HG03521 (cell line): ENCODE results near the gene SPACA4.
"Not testable (repeated sequence)": the region's sequence is repeated elsewhere in the genome, so short reads cannot be mapped to it uniquely, and the experiment has no call there.

Experiments
- ATAC-seq: cut with Tn5 transposase; IDR thresholded peaks from one replicate; pipeline ENCODE4 v1.9.1; 2021; ENCODE audit warnings: mild to moderate bottlenecking, moderate library complexity; ENCODE audit not compliant: unreplicated experiment

Gene SPACA4, protein sequence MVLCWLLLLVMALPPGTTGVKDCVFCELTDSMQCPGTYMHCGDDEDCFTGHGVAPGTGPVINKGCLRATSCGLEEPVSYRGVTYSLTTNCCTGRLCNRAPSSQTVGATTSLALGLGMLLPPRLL

DNA sequence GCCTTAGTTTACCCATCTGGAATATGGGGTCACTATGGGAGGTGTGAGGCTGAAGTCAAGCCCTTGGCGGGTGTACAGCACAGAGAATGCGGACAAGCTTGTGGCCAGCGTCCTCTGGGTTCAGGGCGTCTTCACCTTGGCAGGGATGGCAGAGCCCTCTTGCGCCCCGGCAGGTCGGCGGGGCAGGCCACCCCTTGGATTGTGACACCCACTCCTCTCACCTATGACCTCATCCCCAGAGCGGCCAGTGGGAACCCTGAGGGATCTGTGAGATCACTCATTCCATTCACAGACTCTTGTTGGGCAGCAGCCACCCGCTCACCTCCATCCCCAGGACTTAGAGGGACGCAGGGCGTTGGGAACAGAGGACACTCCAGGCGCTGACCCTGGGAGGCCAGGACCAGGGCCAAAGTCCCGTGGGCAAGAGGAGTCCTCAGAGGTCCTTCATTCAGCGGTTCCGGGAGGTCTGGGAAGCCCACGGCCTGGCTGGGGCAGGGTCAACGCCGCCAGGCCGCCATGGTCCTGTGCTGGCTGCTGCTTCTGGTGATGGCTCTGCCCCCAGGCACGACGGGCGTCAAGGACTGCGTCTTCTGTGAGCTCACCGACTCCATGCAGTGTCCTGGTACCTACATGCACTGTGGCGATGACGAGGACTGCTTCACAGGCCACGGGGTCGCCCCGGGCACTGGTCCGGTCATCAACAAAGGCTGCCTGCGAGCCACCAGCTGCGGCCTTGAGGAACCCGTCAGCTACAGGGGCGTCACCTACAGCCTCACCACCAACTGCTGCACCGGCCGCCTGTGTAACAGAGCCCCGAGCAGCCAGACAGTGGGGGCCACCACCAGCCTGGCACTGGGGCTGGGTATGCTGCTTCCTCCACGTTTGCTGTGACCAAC is at the start of gene SPACA4:
Gene SPACA4 (plus strand): TSS at position 280 of the 896 bp plus-strand sequence. CDS start 237 bp downstream, at position 517.
- ATAC-seq: no peak

DNA sequence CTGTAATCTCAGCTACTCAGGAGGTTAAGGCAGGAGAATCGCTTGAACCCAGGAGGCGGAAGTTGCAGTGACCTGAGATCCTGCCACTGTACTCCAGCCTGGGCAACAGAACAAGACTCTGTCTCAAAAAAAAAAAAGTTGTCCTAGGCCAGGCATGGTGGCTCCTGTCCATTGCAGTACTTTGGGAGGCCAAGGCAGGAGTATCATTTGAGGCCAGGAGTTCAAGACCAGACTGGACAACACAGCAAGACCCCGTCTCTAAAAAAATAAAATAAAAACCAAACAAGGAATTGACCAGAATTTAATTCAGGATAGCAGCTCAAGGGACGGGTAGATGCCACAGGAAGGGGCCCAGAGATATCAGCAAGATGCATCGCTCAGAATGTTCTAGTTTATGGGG is 49.7 kb upstream of the SPACA4 start:
- no peak for ATAC-seq

DNA sequence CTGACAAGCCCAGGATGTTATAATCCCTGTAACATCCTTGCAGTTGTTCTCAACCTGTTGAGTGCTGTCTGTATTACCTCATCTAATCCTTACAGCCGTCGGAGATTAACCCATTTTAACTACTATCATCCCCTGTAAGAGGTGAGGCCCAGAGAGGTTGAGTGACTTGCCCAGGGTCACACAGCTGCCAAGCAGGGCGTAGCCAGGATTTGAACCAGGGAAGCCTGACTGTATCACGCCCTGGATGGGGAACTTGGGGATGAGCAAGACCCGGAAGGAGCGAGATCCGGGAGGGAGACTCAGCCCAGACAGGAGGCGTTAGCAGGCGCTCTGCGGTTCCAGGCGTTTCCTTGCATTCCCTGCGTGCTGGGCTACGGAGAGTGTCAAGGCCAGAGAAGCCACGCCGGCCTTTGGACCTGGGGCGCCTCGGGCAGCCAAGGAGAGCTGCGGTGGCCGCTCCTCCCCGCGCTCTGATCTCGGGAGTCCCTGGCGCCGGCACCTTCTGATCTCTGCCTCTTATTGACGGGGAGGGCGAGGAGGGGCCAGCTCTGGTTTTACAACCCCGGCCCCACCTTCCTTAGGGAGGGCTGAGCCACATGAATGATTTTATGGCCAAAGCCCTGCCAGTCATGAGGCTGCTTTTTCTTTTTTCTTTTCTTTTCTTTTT is 48.4 kb upstream of the SPACA4 start:
- no peak for ATAC-seq

DNA sequence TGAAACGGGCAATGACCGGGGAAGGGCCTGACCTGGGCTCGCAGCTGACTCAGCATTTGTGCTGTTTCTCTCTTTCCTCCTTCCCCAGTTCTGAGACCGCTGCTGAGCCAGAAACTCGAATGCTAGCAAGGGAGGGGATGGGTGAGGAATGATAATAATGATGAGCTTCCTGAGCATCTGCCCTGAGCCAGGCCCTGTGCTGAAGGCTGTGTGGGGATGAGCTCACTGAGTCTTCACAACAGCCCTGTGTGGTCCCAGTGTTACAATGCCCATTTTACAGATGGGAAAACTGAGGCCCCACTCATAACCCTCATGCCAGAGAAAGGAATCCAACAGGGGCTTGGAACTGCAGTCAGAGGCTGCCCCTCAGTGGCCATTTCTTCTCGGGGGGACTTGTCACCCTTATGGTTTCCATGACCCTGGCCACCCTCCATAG is 46.4 kb upstream of the SPACA4 start:
- ATAC-seq: no peak

DNA sequence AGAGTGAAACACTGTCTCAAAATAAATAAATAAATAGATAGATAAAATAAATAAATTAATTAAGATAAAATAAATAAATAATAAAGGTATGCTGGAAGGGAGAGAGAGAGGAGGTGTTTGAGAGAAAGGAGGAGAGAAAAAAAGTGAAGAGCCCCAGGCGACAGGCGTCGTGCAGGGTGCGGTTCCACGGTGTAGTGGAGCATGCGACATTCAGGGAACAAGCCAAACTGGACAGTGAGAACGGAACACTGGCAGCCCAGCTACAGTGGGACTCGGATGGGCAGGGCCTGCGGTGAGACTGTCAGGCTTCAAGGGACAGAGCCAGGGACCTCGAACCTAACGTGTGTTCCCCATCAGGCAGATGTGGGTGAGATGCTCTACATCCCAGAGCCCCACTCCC is 45.1 kb upstream of the SPACA4 start:
- no peak for ATAC-seq

DNA sequence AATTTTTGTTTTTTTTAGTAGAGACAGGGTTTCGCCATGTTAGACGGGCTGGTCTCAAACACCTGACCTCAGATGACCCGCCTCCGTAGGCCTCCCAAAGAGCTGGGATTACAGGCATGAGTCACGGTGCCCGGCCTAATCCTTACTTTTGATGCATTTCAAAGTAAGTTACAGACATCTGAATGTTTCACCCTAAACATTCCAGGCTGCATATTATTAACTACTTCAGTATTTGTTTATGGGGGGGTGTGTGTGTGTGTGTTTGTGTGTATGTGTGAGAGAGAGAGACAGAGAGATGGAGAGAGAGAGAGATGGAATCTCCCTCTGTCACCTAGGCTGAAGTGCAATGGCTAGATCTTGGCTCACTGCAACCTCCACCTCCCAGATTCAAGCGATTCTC is 41.5 kb upstream of the SPACA4 start:
- ATAC-seq: no peak

DNA sequence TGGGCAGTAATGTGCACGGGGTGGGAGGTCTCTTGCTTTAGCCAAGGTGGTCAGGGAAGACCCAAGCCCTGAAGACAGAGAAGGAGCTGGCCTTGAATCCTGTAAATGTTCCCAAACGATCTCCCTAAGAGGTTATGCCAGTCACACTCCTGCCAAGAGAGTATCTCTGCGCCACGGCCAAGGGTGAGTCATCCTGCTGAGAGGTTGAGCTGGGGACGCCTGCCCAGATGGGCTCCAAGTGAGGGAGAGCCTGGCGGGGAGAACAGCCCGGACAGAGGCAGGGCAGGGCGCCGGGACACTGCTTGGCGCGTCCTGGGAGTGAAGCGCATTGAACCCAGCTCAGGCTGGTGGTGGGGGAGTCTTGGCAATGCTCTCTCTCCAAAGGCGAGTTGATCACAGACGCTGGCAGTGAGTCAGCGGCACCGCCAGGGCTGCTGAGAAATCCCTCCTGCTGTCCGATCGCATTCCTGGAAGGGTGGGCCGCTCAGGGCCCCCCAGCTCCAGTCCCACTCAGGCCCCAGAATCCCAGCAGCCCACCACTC is 38.1 kb upstream of the SPACA4 start:
- ATAC-seq: no peak

DNA sequence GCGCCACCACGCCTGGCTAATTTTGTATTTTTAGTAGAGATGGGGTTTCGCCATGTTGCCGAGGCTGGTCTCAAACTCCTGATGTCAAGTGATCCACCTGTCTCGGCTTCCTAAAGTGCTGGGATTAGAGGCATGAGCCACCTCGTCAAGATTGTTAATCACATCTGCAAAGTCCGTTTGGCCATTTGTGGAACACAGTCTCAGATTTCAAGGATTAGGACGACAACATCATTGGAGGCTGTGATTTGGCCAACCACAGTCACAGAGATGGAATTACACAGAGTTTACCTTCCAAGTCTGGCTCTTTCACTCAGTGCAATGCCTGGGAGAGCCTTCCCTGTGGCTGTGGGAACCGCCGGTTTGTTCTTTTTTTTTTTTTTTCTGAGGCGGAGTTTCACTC is 36.7 kb upstream of the SPACA4 start:
- no peak for ATAC-seq

DNA sequence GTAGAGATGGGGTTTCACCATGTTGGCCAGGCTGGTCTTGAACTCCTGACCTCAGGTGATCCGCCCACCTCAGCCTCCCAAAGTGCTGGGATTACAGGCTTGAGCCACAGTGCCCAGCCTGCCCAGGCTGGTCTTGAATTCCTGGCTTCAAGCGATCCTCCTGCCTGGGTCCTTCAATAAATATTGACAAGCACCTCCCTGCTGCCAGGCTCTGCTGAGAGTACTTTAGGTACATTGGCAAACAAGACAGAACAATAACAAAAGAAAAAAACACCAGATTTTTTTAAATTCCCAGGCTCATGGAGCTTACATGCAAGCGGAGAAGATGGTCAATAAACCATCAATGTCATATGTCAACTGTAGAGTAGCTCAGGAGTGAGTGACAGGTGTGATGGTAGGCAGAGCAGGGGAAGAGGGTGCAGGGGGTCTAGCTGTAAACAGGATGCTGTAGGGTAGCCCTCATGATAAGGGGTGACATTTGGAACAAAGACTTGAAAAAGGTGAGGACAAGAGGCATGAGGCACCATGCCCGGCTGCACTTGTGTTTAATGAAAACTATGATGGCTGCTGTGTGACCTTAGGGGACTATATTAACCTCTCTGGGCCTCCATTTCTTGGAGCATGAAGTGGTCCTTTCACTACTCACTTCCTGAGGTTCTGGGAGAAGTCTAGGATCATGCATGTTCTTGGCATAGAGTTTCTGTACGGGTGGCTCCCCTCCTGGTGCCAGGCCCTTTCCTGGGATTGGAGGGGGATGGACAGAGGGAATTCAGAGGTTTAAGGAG is 35.0 kb upstream of the SPACA4 start:
- no peak for ATAC-seq

DNA sequence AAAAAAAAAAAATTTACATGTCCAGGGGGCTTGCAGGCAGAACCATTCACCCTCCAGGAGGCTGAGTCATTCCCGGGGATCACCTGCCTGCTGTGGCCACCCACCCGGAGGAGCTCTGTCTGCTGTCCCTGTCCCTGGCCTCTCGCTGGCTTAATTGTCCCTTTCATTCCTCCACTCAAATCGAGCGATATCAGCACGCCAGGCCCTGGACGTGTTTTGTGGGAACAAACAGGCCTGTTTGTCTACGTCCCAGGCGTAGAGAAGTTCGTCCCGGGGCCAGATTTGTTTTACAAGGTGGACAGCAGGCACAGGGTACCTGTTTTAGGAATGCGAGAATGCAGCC is 33.4 kb upstream of the SPACA4 start:
- no peak for ATAC-seq

DNA sequence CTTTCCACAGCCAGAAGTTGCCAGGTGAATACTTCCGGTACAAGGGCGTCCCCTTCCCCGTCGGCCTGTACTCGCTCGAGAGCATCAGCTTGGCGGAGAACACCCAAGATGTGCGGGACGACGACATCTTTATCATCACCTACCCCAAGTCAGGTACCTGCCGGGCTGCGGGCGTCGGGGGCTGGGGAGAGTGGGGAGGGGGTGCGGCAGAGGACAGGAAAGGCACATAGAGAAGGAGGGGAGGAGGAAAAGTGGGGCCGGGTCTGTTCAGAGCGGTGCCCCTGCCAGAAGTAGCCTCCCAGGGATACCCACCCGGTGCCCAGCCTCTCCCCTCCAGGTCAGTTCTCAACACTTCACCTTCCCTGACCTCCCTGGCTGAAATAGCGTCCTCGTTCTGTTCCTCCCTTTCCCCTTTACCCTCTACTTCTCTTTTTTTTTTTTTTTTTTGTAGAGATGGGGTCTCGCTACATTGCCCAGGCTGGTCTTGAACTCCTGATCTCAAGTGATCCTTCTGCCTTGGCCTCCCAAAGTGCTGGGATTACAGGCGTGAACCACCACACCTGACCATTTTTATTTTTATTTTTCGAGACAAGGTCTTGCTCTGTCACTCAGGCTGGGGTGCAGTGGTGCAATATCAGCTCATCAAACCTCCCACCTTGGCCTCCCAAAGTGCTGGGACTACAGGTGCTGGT is 30.5 kb upstream of the SPACA4 start:
- no peak for ATAC-seq

DNA sequence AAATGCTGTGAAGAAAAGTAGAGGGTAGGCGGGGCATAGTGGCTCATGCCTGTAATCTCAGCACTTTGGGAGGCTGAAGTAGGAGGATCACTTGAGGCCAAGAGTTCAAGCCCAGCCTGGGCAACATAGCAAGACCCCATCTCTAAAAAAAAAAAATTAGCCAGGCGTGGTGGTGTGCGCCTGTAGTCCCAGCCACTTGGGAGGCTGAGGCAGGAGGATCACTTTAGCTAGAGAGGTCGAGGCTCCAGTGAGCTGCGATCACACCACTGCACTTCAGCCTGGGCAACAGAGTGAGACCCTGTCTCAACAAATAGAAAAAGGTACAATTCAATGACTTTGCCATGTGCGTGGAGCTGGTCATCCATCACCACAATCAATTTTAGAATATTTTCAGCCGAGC is 28.6 kb upstream of the SPACA4 start:
- ATAC-seq: not testable (repeated sequence)

DNA sequence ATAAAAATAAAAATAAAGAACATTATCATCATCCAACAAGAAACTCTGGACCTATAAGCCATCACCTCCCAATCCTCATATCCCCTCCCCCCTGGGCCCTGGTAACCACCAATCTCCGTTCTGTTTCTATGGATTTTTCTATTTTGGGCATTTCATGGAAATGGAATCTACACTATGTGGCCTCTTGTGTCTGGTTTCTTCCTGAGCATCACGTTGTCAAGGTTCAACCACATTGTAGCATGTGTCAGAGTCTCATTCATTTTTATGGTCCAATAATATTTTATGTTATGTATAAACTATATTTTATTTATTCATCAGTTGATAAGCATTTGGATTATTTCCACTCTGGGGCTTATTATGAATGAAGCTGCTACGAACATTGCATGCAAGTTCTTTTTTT is 27.7 kb upstream of the SPACA4 start:
- ATAC-seq: no peak

DNA sequence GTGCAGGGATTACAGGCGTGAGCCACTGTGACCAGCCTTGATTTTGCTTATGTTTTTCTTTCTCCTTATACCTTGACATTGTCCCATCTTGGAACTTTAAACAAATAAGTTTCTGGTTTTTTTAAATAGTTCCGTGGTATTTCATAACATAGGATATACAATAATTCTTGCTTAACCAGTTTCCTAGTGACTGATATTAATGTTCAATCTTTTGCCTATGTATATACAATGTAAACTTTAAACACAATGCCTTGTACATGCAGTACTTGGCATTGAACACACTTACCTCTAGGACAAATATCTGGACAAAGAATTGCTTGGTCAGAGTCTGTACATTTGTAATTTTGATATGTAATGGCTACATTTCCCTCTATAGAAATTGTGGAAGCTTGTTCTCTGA is 24.4 kb upstream of the SPACA4 start:
- no peak for ATAC-seq

DNA sequence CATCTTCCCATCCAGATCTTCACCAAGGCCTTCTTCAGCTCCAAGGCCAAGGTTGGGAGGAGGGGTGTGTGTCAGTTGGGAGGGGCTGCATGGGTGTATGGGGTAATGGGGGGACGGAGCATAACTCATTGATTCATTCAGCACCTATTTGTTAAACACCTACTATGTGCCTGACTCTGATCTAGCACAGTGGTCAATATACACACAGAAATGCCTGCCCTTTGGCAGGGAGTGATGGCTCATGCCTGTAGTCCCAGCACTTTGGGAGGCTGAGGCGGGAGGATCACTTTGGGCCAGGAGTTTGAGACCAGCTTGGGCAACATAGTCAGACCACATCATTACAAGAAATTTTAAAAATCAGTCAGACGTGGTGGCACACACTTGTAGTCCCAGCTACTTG is 19.2 kb upstream of the SPACA4 start:
- no peak for ATAC-seq

DNA sequence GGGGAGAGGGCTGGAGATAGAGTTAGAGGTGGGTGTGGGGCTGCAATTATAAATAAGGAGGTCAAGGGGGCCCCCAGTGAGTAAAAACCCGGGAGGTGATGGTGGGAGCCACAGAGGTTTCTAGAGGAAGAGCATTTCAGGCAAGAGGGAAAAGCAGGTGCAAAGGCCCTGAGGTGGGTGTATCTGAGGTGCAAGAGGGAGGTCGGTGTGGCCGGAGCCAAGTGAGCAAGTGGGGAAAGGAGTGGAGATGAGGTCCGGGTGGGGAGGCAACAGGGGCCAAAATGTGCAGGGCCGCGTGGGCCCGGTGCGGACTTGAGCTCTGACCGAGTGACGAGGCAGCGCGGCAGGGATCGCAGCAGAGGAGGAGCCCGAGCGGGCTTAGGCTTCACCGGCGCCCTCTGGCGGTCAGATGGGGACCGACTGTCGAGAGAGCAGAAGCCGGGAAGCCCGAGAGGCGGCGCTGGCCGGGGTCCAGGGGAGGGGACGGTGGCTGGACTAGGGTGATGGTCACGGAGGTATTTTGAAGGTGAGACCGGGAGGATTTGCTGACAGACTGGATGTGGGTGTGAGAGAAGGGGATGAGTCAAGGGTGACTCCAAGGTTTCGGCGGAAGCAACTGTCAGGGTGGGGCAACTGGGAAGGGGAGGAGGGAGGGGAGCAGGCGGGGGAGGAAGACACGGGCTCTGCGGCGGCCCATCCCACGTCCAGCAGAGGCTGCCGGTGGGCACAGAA is 17.7 kb upstream of the SPACA4 start:
- no peak for ATAC-seq

DNA sequence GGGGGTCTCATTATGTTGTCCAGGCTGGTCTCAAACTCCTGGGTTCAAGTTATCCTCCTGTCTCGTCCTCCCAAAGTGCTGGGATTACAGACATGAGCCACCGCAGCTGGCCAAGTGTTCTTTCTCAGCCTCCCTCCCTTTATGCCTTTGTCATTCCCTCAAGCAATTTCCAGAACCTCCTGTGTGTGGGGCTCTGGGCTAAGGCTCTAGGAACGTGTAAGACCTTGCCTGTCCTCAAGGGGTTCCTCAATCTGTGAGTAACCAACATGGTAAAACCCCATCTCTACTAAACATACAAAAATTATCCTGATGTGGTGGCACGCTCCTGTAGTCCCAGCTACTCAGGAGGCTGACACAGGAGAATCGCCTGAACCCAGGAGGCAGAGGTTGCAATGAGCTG is 15.5 kb upstream of the SPACA4 start:
- no peak for ATAC-seq

DNA sequence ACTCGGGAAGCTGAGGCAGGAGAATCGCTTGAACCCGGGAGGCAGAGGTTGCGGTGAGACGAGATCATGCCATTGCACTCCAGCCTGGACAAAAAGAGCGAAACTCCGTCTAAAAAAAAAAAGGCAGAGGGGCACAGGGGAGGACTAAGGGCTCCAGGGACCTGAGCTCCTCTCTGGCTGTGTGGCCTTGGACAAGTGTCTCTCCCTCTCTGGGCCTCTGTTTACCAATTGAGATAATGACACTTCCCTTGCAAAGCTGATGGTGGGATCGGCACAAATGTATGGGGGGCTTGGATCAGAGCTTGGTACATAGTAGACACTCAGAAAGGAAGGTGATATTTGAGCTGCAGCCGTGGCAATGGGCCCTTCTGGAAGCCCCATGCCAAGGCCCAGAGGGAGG is 11.4 kb upstream of the SPACA4 start:
- ATAC-seq: no peak

DNA sequence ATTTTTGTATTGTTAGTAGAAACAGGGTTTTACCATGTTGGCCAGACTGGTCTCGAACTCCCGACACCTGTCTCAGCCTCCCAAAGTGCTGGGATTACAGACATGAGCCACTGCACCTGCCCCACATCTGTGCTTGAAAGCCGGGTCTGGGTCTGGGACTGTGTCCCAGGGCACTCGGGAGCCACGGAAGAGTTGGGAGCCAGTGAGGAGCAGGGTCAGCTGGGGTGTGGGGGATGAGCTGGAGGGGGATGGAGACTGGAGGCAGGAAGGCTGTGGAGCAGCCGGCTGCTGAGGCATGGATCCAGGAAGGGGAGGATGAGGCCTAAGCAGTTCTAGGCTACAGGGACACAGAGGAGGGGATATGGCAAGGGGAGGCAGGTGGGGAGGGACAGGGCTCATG is 10.7 kb upstream of the SPACA4 start:
- no peak for ATAC-seq

DNA sequence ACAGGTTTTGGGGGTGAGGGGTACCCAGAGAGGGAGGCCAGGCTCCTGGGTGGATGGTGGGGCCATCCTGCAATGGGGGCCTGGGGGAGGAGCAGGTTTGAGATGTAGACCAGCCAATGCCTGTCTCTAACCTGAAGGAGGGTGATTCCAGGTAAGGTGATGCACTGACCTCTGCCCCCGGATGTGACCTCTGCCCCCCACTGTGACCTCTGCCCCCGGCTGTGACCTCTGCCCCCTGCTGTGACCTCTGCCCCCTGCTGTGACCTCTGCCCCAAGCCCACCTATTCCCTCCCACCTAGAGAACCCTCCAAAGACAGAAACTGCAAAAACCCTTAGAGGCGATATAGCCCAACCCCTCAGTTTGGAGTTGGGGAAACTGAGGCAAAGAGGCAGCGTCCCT is 10.3 kb upstream of the SPACA4 start:
- ATAC-seq: no peak
